Lower leg skin (tissue), 3 donors: Measurements from ENCODE around the gene OR2H1.

Experiments used
- CTCF ChIP-seq, 3 donors: fragments of 450-650 bp; IDR thresholded peaks; one replicate each; pipeline ENCODE4 v1.5.1; 2016; ENCODE audit warnings: antibody characterized with exemption in 3 of 3, mild to moderate bottlenecking in 3 of 3, moderate library complexity in 2 of 3
- POLR2A ChIP-seq, 2 donors: fragments of 450-650 bp; IDR thresholded peaks; one replicate each; pipeline ENCODE4 v1.6.1; 2016 to 2017; ENCODE audit warnings: antibody characterized with exemption in 2 of 2, mild to moderate bottlenecking in 1 of 2, moderate library complexity in 1 of 2

- TF ChIP-seq POLR2A (IDR thresholded peaks at IDR 0.05) (no peak), CTCF (IDR thresholded peaks at IDR 0.05) (no peak)
Measured at GRCh38 chr6:29501106-29501505, 44.2 kb downstream of the OR2H1 start.
